22Rv1 (cell line): ENCODE measurements around the gene IL17RC.

ENCODE experiments used
- ZFX ChIP-seq: fragments of 450-650 bp; IDR thresholded peaks from 2 replicates; pipeline ENCODE4 v1.6.1; 2017; ENCODE audit warnings: antibody characterized with exemption, borderline replicate concordance
- TF ChIP-seq, protein P1 (sequence below): fragments of 450-650 bp; IDR thresholded peaks from 2 replicates; pipeline ENCODE4 v1.5.1; 2017; ENCODE audit warnings: mild to moderate bottlenecking

DNA sequence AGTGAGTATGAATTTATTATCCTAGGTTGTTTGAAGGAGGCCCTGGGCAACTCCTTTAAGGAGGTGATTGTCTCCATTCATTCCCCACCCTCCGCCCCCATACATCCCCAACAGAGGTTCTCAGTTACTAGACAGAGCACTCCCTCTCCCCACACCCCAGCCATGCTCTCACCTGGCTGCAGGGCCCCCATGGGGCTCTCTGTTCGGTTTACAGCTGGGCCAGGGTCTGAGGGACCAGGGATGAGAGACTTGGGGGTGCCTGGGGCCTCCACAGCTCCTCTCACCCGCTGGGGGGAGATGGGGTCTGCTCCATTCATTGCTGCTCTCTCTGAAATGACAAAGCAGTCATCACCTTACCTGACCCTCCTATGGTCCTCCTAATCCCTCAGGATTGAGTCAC lies 31.7 kb downstream of the IL17RC start:
- TF ChIP-seq, protein P1, sequence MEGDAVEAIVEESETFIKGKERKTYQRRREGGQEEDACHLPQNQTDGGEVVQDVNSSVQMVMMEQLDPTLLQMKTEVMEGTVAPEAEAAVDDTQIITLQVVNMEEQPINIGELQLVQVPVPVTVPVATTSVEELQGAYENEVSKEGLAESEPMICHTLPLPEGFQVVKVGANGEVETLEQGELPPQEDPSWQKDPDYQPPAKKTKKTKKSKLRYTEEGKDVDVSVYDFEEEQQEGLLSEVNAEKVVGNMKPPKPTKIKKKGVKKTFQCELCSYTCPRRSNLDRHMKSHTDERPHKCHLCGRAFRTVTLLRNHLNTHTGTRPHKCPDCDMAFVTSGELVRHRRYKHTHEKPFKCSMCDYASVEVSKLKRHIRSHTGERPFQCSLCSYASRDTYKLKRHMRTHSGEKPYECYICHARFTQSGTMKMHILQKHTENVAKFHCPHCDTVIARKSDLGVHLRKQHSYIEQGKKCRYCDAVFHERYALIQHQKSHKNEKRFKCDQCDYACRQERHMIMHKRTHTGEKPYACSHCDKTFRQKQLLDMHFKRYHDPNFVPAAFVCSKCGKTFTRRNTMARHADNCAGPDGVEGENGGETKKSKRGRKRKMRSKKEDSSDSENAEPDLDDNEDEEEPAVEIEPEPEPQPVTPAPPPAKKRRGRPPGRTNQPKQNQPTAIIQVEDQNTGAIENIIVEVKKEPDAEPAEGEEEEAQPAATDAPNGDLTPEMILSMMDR: no peak
- TF ChIP-seq ZFX: no peak
